HepG2 (cell line): ENCODE results near the gene EPHA1. TPM values are rescaled to one million over a fixed set of nuclear protein-coding genes. Genes with fewer than 3 reads are reported as not detected.

Experiments used
- ATAC-seq: fragments of 200-7000 bp; cut with Tn5 transposase; 3 replicates; pipeline ENCODE4 v1.9.1; 2020; ENCODE audit warnings: mild to moderate bottlenecking, moderate library complexity
- BruUV-seq: library from RNA; stranded (reverse); fragments of 400-500 nt; replicated peaks from 2 replicates; lab custom pipeline; 2021; lab: Mats Ljungman, UMichigan
- CTCF ChIA-PET: fragments of 300-600 bp; formaldehyde crosslinking; extraction: SDS; loops from one replicate; lab custom pipeline; 2021; ENCODE audit warnings: low total read pairs, inconsistent platforms, low intra/inter-chr PET ratio; lab: Yijun Ruan, JAX
- POLR2A ChIA-PET: fragments of 350-600 bp; sonication (Branson Sonifier 250); formaldehyde crosslinking; loops from one replicate; lab custom pipeline; 2020; ENCODE audit warnings: antibody characterized with exemption, inconsistent platforms; lab: Yijun Ruan, JAX
- DNase-seq: peaks from one replicate; pipeline ENCODE4 v3.0.0-alpha.2; 2015; ENCODE audit warnings: low spot score
- FAIRE-seq: peaks from 3 replicates; lab custom pipeline; 2011; peaks lifted over from hg19 to GRCh38; lab: Jason Lieb, UNC
- H2AFZ ChIP-seq: one replicate; pipeline ENCODE4 v1.6.1; 2011; ENCODE audit warnings: low read length, inconsistent platforms
- H3K27ac ChIP-seq: fragments of 300-600 bp; 3 replicates; pipeline ENCODE4 v1.8.0; 2011; ENCODE audit warnings: mixed run types, mild to moderate bottlenecking, mixed read lengths, low read length, inconsistent platforms; ENCODE audit not compliant: insufficient read depth; ENCODE audit errors: extremely low read length
- H3K27me3 ChIP-seq, 2 experiments: fragments of 200-600 bp in 1 of 2; 2 replicates in 1 of 2; 3 replicates in 1 of 2; pipeline versions ENCODE4 v1.6.0 to v1.8.0; 2011; ENCODE audit warnings: low read length in 2 of 2, mild to moderate bottlenecking in 2 of 2, moderate library complexity in 2 of 2, inconsistent platforms in 1 of 2; ENCODE audit not compliant: insufficient read depth in 2 of 2, control insufficient read depth in 1 of 2
- H3K36me3 ChIP-seq, 2 experiments: fragments of 200-600 bp in 1 of 2; replicated peaks in 1 of 2; 2 replicates in 1 of 2; 3 replicates in 1 of 2; pipeline versions ENCODE4 v1.5.1 to v1.8.0; 2011; ENCODE audit warnings: low read length in 2 of 2, inconsistent platforms in 1 of 2; ENCODE audit not compliant: insufficient read depth in 2 of 2, control insufficient read depth in 1 of 2
- H3K4me1 ChIP-seq: 2 replicates; pipeline ENCODE4 v1.5.1; 2012; ENCODE audit warnings: low read length, inconsistent platforms; ENCODE audit not compliant: insufficient read depth
- H3K4me2 ChIP-seq: 2 replicates; pipeline ENCODE4 v1.6.0; 2011; ENCODE audit warnings: low read depth, low read length, inconsistent platforms
- H3K4me3 ChIP-seq, 3 experiments: fragments of 200-600 bp in 1 of 3; sonication (generic), shearing (Covaris generic) in 1 of 3; replicated peaks in 1 of 3; 2 replicates each; pipeline ENCODE4 v1.5.1; 2011 to 2016; ENCODE audit warnings: low read length in 3 of 3, inconsistent platforms in 2 of 3, low read depth in 2 of 3, mild to moderate bottlenecking in 2 of 3, control low read depth in 1 of 3, mixed read lengths in 1 of 3; ENCODE audit not compliant: insufficient read depth in 1 of 3
- H3K79me2 ChIP-seq: one replicate; pipeline ENCODE4 v1.6.1; 2011; ENCODE audit warnings: low read length, inconsistent platforms; ENCODE audit not compliant: insufficient read depth
- H3K9ac ChIP-seq: 2 replicates; pipeline ENCODE4 v1.6.0; 2011; ENCODE audit warnings: mild to moderate bottlenecking, low read depth, low read length, inconsistent platforms; ENCODE audit not compliant: insufficient read depth
- H3K9me3 ChIP-seq: 2 replicates; pipeline ENCODE4 v1.5.1; 2012; ENCODE audit warnings: mild to moderate bottlenecking, low read length
- H4K20me1 ChIP-seq: 2 replicates; pipeline ENCODE4 v1.6.0; 2011; ENCODE audit warnings: inconsistent platforms, mild to moderate bottlenecking, low read length, moderate library complexity; ENCODE audit not compliant: insufficient read depth
- CENPX ChIP-seq: sonication (generic); formaldehyde crosslinking; IDR thresholded peaks from 2 replicates; pipeline ENCODE4 v1.9.0; 2021; ENCODE audit warnings: mild to moderate bottlenecking, missing genetic modification reagents, moderate library complexity
- TFDP2 ChIP-seq: sonication (generic); formaldehyde crosslinking; IDR thresholded peaks from 2 replicates; pipeline ENCODE4 v1.4.0; 2020; ENCODE audit warnings: missing genetic modification reagents
- ZFP41 ChIP-seq: sonication (generic); formaldehyde crosslinking; IDR thresholded peaks from 2 replicates; pipeline ENCODE4 v1.4.0; 2020; ENCODE audit warnings: mild to moderate bottlenecking, missing genetic modification reagents, borderline replicate concordance
- WGBS: methylation state at CpG from one replicate; pipeline ENCODE4 v1.1.6; 2017; ENCODE audit warnings: low lambda C conversion rate; 5-methylcytosine and 5-hydroxymethylcytosine counted together
- in situ Hi-C: cut with HindIII; loops from 2 replicates; pipeline ENCODE4 v1.10.0; 2017; ENCODE audit warnings: low pct_unique_long_range_greater_than_20kb; ENCODE audit not compliant: extremely low pct_ligation_motif_present
- intact Hi-C: fragments of 100-400 bp; cut with micrococcal nuclease; formaldehyde crosslinking; loops from one replicate; pipeline ENCODE4 v1.10.0; 2022; ENCODE audit not compliant: unreplicated experiment
- polyA plus RNA-seq, 8 experiments: library from polyadenylated mRNA; depleted of rRNA in 3 of 8; stranded (reverse) in 7 of 8; unstranded in 1 of 8; fragments of >200 nt; fragmentation: Illumina TruSeq in 4 of 8; extraction: Trizol in 4 of 8; gene quantifications; 2 replicates each; pipeline versions ENCODE4 v1.2.1 to v1.2.3, GENCODE V29; 2011 to 2016; ENCODE audit warnings: low read depth in 4 of 8, missing spikeins in 1 of 8, mixed read lengths in 1 of 8; ENCODE audit not compliant: insufficient read depth in 1 of 8
- total RNA-seq, 5 experiments: library from RNA; depleted of rRNA; stranded (reverse); fragments of >200 nt; fragmentation: Illumina TruSeq; extraction: Trizol; gene quantifications; 2 replicates each; pipeline ENCODE4 v1.2.3, GENCODE V29; 2016; ENCODE audit warnings: low read depth in 1 of 5

The EPHA1 gene
- total and polyA plus RNA-seq, 2 of the 13 experiments (the other 11 are each of a cell fraction or from before 2014, with no cell fraction given): 4.6 to 17.1 TPM

GRCh38 chr7:143443153-143443552, 34.5 kb upstream of the EPHA1 start, which contains the start of gene TAS2R60:
TSS of gene TAS2R60 (plus strand) at chr7:143443453. CDS start at chr7:143443453, 0 bp downstream.
- Histone ChIP-seq H3K79me2 (no peaks in the 10 kb centered on the region), H2AFZ (no peak within 1 kb of the TSS), H3K4me2 (peak within 1 kb of the TSS; percentile 59), H3K4me1 (peaks cover 24% of the 10 kb centered on the region), H3K27me3 (peaks cover 0 to 3% of the 10 kb centered on the region in 2 experiments; a peak in 1 of 5 replicates), H4K20me1 (no peaks in the 10 kb centered on the region), H3K9ac (no peak within 1 kb of the TSS)
- intact Hi-C loops: no loop called here
- ATAC-seq (no peak), DNase-seq (no peak)
- no TSS peak for BruUV-seq
- CTCF ChIA-PET: no interaction called here
- no peak for TF ChIP-seq TFDP2
- TF ChIP-seq, all 625 proteins: peak for 0
- FAIRE-seq: no peak
- Histone ChIP-seq H3K27ac (peak within 1 kb of the TSS; percentile 17), H3K4me3 (no peak within 1 kb of the TSS), H3K9me3 (no peaks in the 10 kb centered on the region), H3K36me3 (no peaks in the 10 kb centered on the region)
- in situ Hi-C loops: no loop called here
- WGBS: 50% methylated on average over 2 of the region's 4 CpGs
- POLR2A ChIA-PET: no interaction called here

GRCh38 chr7:143439866-143440265, 31.2 kb upstream of the EPHA1 start:
- no peaks in the 10 kb centered on the region for H3K36me3 ChIP-seq
- BruUV-seq: no TSS peak
- peaks cover 15% of the 10 kb centered on the region for H3K4me1 ChIP-seq
- H3K79me2 ChIP-seq: no peaks in the 10 kb centered on the region
- TF ChIP-seq ZFP41 (no peak), CENPX (CRISPR knock-in tag) (no peak)
- no peak overlapping the region for H3K4me2 ChIP-seq
- FAIRE-seq (no peak), DNase-seq (no peak), ATAC-seq (no peak)
- WGBS: 16% methylated on average over 2 of the region's 2 CpGs
- H3K9ac ChIP-seq: no peak overlapping the region
- H3K27me3 ChIP-seq: 0 out of 5 replicates have a peak, but pooled peaks cover 0 to 3% of the 10 kb centered on the region in 2 experiments
- no peaks in the 10 kb centered on the region for H4K20me1 ChIP-seq
- no peaks in the 10 kb centered on the region for H3K9me3 ChIP-seq
- intact Hi-C loops (no loop called here), in situ Hi-C loops (no loop called here)
- CTCF ChIA-PET: no interaction called here
- POLR2A ChIA-PET: no interaction called here
- H3K4me3 ChIP-seq: no peak overlapping the region
- no peak overlapping the region for H2AFZ ChIP-seq
- H3K27ac ChIP-seq: no peak overlapping the region
